Fibroblast of lung (primary cell): ENCODE results near the gene PLEKHS1. TPM values are rescaled to one million over a fixed set of nuclear protein-coding genes. Genes with fewer than 3 reads are reported as not detected.
"Not testable (repeated sequence)": the region's sequence is repeated elsewhere in the genome, so short reads cannot be mapped to it uniquely, and the experiment has no call there.

Experiments used
- DNase-seq, 2 donors: peaks; one replicate each; pipeline versions ENCODE4 v3.0.0 to v3.0.0-alpha.2; 2010; ENCODE audit warnings: low read depth in 2 of 2
- H2AFZ ChIP-seq: 2 replicates; pipeline ENCODE4 v1.5.1; 2012; ENCODE audit warnings: low read length, control low read depth, inconsistent platforms
- H3K27ac ChIP-seq: 2 replicates; pipeline ENCODE4 v1.5.1; 2011; ENCODE audit warnings: low read length, control low read depth; ENCODE audit not compliant: insufficient read depth
- H3K27me3 ChIP-seq: 2 replicates; pipeline ENCODE4 v1.5.1; 2011; ENCODE audit warnings: mild to moderate bottlenecking, low read length; ENCODE audit not compliant: control insufficient read depth, insufficient read depth
- H3K36me3 ChIP-seq: 2 replicates; pipeline ENCODE4 v1.5.1; 2011; ENCODE audit warnings: low read length; ENCODE audit not compliant: control insufficient read depth, insufficient read depth
- H3K4me1 ChIP-seq: 2 replicates; pipeline ENCODE4 v1.5.1; 2011; ENCODE audit warnings: low read length; ENCODE audit not compliant: control insufficient read depth, insufficient read depth; ENCODE audit errors: extremely low read depth
- H3K4me2 ChIP-seq: 2 replicates; pipeline ENCODE4 v1.5.1; 2011; ENCODE audit warnings: low read length, control low read depth; ENCODE audit not compliant: insufficient read depth; ENCODE audit errors: extremely low read depth
- H3K4me3 ChIP-seq, 4 experiments: fragments of 200-600 bp in 1 of 4; sonication (generic) in 1 of 4; replicated peaks in 1 of 4; 2 replicates each; pipeline ENCODE4 v1.5.1; 2011 to 2016; ENCODE audit warnings: low read length in 4 of 4, low read depth in 3 of 4, mild to moderate bottlenecking in 3 of 4, control low read depth in 2 of 4, inconsistent platforms in 1 of 4, mixed read lengths in 1 of 4; ENCODE audit not compliant: insufficient read depth in 1 of 4; ENCODE audit errors: control extremely low read depth in 1 of 4
- H3K79me2 ChIP-seq: 2 replicates; pipeline ENCODE4 v1.5.1; 2012; ENCODE audit warnings: mild to moderate bottlenecking, low read length, inconsistent platforms; ENCODE audit not compliant: control insufficient read depth, insufficient read depth
- H3K9ac ChIP-seq: 2 replicates; pipeline ENCODE4 v1.5.1; 2011; ENCODE audit warnings: mild to moderate bottlenecking, low read length, control low read depth; ENCODE audit not compliant: insufficient read depth
- H3K9me3 ChIP-seq: 2 replicates; pipeline ENCODE4 v1.5.1; 2012; ENCODE audit warnings: low read depth, low read length; ENCODE audit not compliant: control insufficient read depth, insufficient read depth
- H4K20me1 ChIP-seq: 2 replicates; pipeline ENCODE4 v1.5.1; 2011; ENCODE audit warnings: low read length; ENCODE audit not compliant: control insufficient read depth, insufficient read depth; ENCODE audit errors: extremely low read depth
- CTCF ChIP-seq, 2 donors: IDR thresholded peaks in 1 of 2; conservative IDR thresholded peaks in 1 of 2; 1 replicate in 1 of 2; 2 replicates in 1 of 2; pipeline ENCODE4 v1.5.1; 2011 to 2012; ENCODE audit warnings: low read length in 2 of 2, control low read depth in 1 of 2, inconsistent platforms in 1 of 2, low read depth in 1 of 2, mild to moderate bottlenecking in 1 of 2
- EZH2 ChIP-seq: IDR thresholded peaks from 2 replicates; pipeline ENCODE4 v1.5.1; 2012; ENCODE audit warnings: low read length, control low read depth, mild to moderate bottlenecking; ENCODE audit errors: missing control alignments
- polyA plus RNA-seq, 2 donors: library from polyadenylated mRNA; depleted of rRNA in 1 of 2; stranded (reverse) in 1 of 2; unstranded in 1 of 2; fragments of >200 nt; gene quantifications; 2 replicates each; pipeline ENCODE4 v1.2.1, GENCODE V29; 2011 to 2012; ENCODE audit warnings: missing spikeins in 1 of 2
- total RNA-seq: library from RNA; depleted of rRNA; stranded (reverse); fragments of >200 nt; gene quantifications from 2 replicates; pipeline ENCODE4 v1.2.1, GENCODE V29; 2014

PLEKHS1 gene
- total and polyA plus RNA-seq, 2 donors (not counting 1 experiment from before 2014, with no cell fraction given) = not detected

- no peak for DNase-seq
- no peak for TF ChIP-seq EZH2
These were observed 70.7 kb downstream of the PLEKHS1 start for GRCh38 chr10:113822174-113822573.

GRCh38 chr10:113823389-113823788 is 71.9 kb downstream of the PLEKHS1 start:
- Histone ChIP-seq H3K36me3 (no peaks in the 10 kb centered on the region), H3K4me1 (no peaks in the 10 kb centered on the region), H2AFZ (no peak overlapping the region), H3K9ac (no peak overlapping the region), H3K27me3 (no peaks in the 10 kb centered on the region), H4K20me1 (no peaks in the 10 kb centered on the region), H3K4me3 (no peak overlapping the region), H3K4me2 (no peak overlapping the region), H3K9me3 (no peaks in the 10 kb centered on the region), H3K27ac (no peak overlapping the region), H3K79me2 (no peaks in the 10 kb centered on the region)
- TF ChIP-seq EZH2 = no peak
- no peak for TF ChIP-seq CTCF (conservative IDR thresholded peaks at IDR 0.05 in 1 of 2, IDR thresholded peaks at IDR 0.05 in 1 of 2; ENCODE audit: low read depth in 1 of 2, low read length in 2 of 2)
- no peak for DNase-seq

More at GRCh38 chr10:113822174-113822573, 70.7 kb downstream of the PLEKHS1 start:
- Histone ChIP-seq H3K9me3 (no peaks in the 10 kb centered on the region), H2AFZ (no peak overlapping the region), H3K4me1 (no peaks in the 10 kb centered on the region), H3K36me3 (no peaks in the 10 kb centered on the region), H3K27ac (no peak overlapping the region), H3K79me2 (no peaks in the 10 kb centered on the region), H3K4me3 (no peak overlapping the region), H4K20me1 (no peaks in the 10 kb centered on the region), H3K4me2 (no peak overlapping the region), H3K27me3 (no peaks in the 10 kb centered on the region), H3K9ac (no peak overlapping the region)

- H3K4me2 ChIP-seq = no peak overlapping the region
- DNase-seq = peak in 1 of 2 donors; percentile 54
These were observed 74.3 kb downstream of the PLEKHS1 start for GRCh38 chr10:113825791-113826190.

GRCh38 chr10:113828567-113828966 is 77.1 kb downstream of the PLEKHS1 start:
- H3K4me3 ChIP-seq, H3K79me2 ChIP-seq, H3K4me2 ChIP-seq, DNase-seq, H3K4me1 ChIP-seq, H3K9me3 ChIP-seq, H3K9ac ChIP-seq, H3K36me3 ChIP-seq, H2AFZ ChIP-seq, H4K20me1 ChIP-seq, H3K27ac ChIP-seq, H3K27me3 ChIP-seq: not testable (repeated sequence)

More at GRCh38 chr10:113825791-113826190, 74.3 kb downstream of the PLEKHS1 start:
- TF ChIP-seq CTCF (conservative IDR thresholded peaks at IDR 0.05 in 1 of 2, IDR thresholded peaks at IDR 0.05 in 1 of 2; ENCODE audit: low read depth in 1 of 2, low read length in 2 of 2) (no peak), EZH2 (no peak)
- Histone ChIP-seq H3K4me1 (no peaks in the 10 kb centered on the region), H3K4me3 (no peak overlapping the region), H3K36me3 (no peaks in the 10 kb centered on the region), H3K27ac (no peak overlapping the region), H4K20me1 (no peaks in the 10 kb centered on the region), H2AFZ (no peak overlapping the region), H3K27me3 (no peaks in the 10 kb centered on the region), H3K9me3 (no peaks in the 10 kb centered on the region), H3K79me2 (no peaks in the 10 kb centered on the region), H3K9ac (no peak overlapping the region)
